ENCODE results near the gene CAMK2B.

GRCh38 chr7:44172803-44173424, 152.5 kb downstream of the CAMK2B start:
- TF ChIP-seq CTCF (IDR thresholded peaks at IDR 0.05) (no peak), POLR2A (IDR thresholded peaks at IDR 0.05; ENCODE audit: low read length) (no peak), RAD21 (conservative IDR thresholded peaks at IDR 0.05 in 1 of 2, IDR thresholded peaks at IDR 0.05 in 1 of 2) (no peak), CEBPB (IDR thresholded peaks at IDR 0.05) (no peak), MAX (IDR thresholded peaks at IDR 0.05) (no peak)
